Adipose tissue (tissue), 3 donors: ENCODE results near the gene CSF1. TPM values are rescaled to one million over a fixed set of nuclear protein-coding genes. Genes with fewer than 3 reads are reported as not detected.
"Not testable (repeated sequence)": the region's sequence is repeated elsewhere in the genome, so short reads cannot be mapped to it uniquely, and the experiment has no call there.

Experiments
- H3K27ac ChIP-seq: one replicate; pipeline ENCODE4 v1.5.1; 2013; ENCODE audit warnings: low read depth, low read length
- WGBS, 3 donors: extraction: QIAGEN DNeasy Blood & Tissue Kit; methylation state at CpG; one replicate each; pipeline ENCODE4 v1.1.7; 2013; 5-methylcytosine and 5-hydroxymethylcytosine counted together
- polyA plus RNA-seq, 3 donors: library from polyadenylated mRNA; stranded (reverse); fragments of 200-250 nt; gene quantifications; one replicate each; pipeline ENCODE4 v1.2.3, GENCODE V29; 2013
- donor health status: healthy with polysubstance abuse.
- donor health status: Bipolar disorder and iron deficiency.
- donor health status: healthy.

CSF1 gene, protein sequence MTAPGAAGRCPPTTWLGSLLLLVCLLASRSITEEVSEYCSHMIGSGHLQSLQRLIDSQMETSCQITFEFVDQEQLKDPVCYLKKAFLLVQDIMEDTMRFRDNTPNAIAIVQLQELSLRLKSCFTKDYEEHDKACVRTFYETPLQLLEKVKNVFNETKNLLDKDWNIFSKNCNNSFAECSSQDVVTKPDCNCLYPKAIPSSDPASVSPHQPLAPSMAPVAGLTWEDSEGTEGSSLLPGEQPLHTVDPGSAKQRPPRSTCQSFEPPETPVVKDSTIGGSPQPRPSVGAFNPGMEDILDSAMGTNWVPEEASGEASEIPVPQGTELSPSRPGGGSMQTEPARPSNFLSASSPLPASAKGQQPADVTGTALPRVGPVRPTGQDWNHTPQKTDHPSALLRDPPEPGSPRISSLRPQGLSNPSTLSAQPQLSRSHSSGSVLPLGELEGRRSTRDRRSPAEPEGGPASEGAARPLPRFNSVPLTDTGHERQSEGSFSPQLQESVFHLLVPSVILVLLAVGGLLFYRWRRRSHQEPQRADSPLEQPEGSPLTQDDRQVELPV
- polyA plus RNA-seq = 10 to 100 TPM; 10.6 to 82.1 (median 18.6) TPM

GRCh38 chr1:109910123-109910962 lies at the start of gene CSF1:
Gene CSF1 (plus strand): TSS chr1:109910849. CDS start chr1:109911024, 175 bp downstream.
- WGBS, 3 donors = 1 to 15% (median 1%) methylated on average over 36 to 45 of the region's 45 CpGs
- H3K27ac ChIP-seq = peak within 1 kb of the TSS; percentile 40

- WGBS, 3 donors = 86 to 94% (median 86%) methylated on average over 2 of the region's 2 CpGs
- not testable (repeated sequence) for H3K27ac ChIP-seq
These were observed 49.0 kb upstream of the CSF1 start for GRCh38 chr1:109861616-109862015.

DNA sequence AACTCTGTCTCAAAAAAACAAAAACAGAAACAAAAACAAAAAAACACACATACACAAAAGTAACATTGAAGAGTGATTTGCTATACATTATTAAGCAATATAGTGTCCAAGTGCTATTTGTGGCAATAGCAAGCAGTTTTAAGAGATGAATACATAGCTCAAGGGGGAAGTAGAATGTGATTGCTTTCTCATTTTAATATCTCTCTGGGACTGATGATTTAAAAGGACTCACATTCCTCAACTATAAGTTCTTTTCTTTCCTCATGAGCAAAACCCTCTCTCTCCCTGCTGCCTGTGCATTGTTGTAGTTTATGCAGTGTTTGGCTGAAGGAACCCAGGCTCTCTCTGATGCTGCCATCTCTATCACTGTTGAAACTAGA lies 47.0 kb upstream of the CSF1 start:
- H3K27ac ChIP-seq = no peak overlapping the region

- H3K27ac ChIP-seq = no peak overlapping the region
- 50 to 74% (median 61%) methylated on average over 5 of the region's 5 CpGs for WGBS, 3 donors
These were observed 46.4 kb upstream of the CSF1 start for GRCh38 chr1:109864047-109864822.

DNA sequence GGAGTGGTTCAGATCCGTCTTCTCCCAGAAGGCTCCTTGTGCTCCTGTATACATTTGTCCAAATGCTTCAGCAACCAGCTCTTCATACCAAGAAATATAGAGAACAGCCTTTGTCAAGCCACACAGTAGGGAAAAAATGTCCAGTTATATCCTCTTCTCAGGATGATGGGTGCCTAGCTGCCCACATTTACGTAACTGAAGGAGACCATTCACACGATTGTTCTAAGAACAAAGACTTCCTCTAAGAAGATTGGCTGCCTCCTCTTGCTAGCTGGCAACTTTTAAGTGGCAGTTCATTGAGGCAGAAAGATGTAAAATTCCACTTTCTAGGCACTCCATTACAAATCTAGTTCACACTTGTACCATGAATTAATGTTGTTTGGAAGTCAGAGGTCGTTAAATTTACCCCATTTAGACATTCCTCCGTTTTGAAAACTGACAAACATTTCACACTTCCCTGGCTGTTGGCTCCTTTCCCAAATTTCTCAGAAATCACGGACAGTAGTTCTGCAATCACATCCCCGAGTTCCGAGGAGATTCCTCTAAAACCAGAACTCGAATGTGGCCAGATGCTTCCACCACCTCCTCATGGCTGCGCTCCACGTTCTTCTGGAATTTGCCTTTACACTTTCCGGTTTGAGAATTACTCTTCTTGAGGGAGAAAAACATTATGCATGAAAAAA lies 45.6 kb upstream of the CSF1 start:
- no peak overlapping the region for H3K27ac ChIP-seq
- 49 to 70% (median 54%) methylated on average over 12 of the region's 12 CpGs for WGBS, 3 donors

DNA sequence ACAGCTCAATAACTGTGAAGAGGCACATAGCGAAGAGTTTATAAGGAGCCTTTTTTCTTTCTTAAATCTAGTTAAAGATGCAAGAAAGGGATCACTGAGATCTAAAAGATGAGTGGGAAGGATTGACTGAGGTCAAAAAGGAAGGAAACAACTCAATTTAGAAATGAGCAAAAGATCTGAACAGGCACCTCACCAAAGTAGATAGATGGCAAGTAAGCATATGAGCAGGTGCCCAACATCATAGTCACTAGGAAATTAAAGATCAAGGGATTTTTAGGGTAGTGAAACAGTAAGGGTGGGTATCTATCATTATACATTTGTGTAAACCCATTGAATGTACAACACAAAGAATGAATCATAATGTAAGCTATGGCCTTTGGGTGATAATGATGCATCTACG lies 44.6 kb upstream of the CSF1 start:
- 98 to 100% (median 100%) methylated on average over 2 of the region's 2 CpGs for WGBS, 3 donors
- no peak overlapping the region for H3K27ac ChIP-seq

- H3K27ac ChIP-seq = no peak overlapping the region
- WGBS, 3 donors = 34 to 70% (median 38%) methylated on average over 3 of the region's 3 CpGs
These were observed 37.1 kb upstream of the CSF1 start for GRCh38 chr1:109873278-109874175.

DNA sequence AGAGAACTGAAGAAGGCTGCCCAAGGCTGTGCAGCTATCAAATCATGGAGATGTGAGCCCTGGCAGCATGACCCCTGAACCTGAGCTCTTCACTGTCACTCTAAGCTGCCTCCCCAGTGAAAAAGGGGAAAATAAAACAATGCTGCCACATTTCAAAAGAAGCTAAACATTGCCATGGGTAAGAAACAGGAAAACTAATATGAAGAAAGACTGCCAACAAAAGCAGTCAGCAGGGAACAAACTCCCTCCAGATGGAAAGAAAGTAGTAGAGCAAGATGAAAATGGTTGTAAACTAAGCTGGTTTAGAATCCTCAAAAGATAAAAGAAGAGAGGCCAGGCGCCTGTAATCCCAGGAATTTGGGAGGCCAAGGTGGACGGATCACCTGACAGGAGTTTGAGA lies 36.2 kb upstream of the CSF1 start:
- 83 to 93% (median 90%) methylated on average over 2 of the region's 2 CpGs for WGBS, 3 donors
- no peak overlapping the region for H3K27ac ChIP-seq

DNA sequence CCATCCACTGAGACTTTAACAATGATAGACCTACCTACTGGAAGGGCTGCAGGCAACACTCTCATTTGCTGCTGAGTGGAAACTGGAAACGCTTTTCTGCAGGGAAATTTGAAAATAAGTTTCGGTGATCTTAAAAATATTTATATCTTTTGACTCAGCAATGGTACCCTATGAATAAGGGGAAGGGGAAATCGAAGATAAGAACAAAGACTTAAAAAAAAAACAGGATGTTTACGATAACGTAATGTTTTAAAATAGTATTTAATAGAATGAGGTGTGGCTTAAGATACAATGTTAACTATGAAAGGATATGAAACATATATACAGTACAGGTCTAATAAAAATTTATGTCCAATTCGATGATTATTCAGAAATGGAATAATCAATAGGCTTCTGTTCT lies 34.8 kb upstream of the CSF1 start:
- WGBS, 3 donors = 64 to 81% (median 74%) methylated on average over 6 of the region's 6 CpGs
- no peak overlapping the region for H3K27ac ChIP-seq

DNA sequence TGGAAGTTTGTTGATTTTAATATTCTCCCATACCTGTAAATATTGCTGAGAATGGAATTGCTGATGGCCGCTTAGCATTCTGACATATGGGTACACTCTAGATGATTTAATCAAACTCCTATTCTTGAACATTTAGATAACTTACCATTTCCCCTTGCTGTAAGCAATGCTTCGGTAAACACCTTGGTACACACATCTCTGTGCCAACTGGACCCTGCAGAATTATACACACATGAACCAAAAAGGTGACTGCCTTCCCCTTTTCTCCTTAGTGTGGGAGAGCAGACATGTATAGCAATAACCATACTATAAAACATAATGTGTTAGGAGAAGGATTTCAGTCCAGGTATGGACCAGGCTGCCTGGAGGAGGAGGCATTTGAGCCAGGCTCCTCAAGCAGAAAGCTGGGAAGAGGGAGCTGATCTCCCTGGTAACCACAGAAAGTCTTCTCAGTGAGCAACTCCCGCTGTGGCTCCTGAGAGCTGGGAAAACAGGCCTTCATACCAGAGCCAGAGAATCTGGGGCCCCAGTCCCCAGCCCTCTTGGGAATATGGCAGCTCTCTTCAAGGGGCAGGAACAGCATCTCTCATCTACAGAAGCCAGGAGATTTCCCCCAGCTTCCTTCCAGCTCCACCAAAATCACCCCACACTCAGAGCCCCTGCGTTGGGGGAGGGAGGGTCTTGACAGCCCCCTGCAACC lies 33.9 kb upstream of the CSF1 start:
- no peak overlapping the region for H3K27ac ChIP-seq
- 69 to 77% (median 74%) methylated on average over 4 of the region's 4 CpGs for WGBS, 3 donors

DNA sequence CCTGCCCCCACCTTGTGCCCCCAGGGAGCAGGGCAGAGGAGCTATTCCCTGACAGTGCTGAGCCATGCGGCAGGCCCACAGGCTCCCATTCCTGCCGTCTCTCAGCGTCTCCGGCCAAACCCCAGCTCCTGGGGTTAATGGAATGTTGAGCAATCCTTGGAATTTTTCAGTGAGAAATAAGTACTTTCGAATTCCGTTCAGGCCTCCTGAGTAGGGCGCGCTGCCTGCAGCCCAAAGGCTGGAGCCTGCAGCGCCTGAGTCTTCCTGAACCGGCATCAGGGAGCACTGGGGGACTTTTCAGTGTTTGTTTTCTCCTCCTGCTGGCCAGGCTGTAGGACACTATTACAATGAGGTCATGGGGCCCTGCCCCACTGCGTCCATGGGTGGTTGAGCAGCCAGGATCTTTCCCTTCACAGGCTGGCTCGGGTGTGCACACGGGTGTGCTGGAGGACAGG lies 33.3 kb upstream of the CSF1 start:
- H3K27ac ChIP-seq = no peak overlapping the region
- WGBS, 3 donors = 33 to 47% (median 43%) methylated on average over 13 of the region's 13 CpGs

DNA sequence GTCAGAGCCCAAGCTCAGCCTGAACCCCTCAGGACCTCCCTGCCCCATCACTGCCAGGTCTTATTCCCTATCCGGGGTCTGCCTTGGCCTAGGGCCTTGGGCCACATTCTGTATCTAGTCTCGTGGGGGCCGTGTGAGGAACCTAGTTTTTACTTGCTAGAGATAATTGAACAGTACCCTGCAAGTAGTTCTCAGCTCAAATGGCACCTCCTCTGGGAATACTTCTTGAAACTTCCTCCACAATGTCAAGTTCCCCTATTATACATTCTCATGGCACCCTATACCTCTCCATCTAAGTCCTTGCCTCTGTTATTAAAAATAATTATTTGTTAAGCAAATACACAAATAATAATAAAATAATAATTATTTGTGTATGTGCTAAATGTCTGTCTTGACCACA lies 32.9 kb upstream of the CSF1 start:
- no peak overlapping the region for H3K27ac ChIP-seq
- WGBS, 3 donors = 56 to 78% (median 58%) methylated on average over 3 of the region's 3 CpGs

GRCh38 chr1:109878531-109879104 lies 32.0 kb upstream of the CSF1 start:
- H3K27ac ChIP-seq = no peak overlapping the region
- WGBS, 3 donors = 79 to 85% (median 79%) methylated on average over 8 of the region's 8 CpGs

DNA sequence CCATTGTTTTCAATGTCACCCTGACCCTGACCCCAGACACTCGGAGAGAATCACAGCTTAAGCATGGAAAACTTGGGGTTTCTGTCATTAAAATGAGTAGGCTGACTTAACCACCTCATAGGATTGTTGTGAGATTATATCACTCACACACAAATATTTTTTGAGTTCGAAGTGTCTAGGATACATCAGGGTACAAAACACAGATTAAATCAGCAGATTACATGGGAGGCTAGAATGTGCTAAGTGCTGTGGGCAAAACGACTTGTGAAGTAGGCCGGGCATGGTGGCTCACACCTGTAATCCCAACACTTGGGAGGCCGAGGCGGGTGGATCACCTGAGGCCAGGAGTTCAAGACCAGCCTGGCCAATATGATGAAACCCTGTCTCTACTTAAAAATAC lies 31.3 kb upstream of the CSF1 start:
- WGBS, 3 donors = 80 to 90% (median 88%) methylated on average over 6 of the region's 6 CpGs
- H3K27ac ChIP-seq = not testable (repeated sequence)

DNA sequence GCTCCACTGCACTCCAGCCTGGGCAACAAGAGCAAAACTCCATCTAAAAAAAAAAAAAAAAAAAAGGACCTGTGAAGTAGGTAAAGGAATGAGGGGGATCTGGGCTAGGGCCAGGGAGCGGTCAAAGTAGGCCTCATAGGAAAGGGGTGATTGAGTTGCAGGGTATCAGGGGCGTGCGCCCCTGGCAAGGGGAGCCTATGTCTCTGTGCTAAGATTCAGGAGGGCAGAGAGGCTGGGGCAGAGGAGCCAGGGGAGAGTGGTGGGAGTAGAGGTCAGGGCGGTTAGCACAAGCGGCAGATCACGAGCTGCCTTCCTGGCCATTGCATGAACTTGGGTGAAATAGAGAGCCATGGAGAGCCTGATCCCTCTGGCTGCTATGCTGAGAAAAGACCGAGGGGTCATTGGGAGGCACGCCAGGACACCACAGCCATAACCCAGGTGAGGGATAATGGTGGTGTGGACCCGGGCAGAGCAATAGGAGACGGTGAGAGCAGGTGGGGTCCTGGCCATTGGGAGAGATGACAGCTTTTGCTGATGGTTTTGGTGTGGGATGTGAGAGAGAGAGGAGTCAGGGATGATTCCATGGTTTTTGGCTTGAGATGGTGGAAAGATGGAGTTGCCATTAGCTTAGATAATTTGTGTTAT lies 30.6 kb upstream of the CSF1 start:
- WGBS, 3 donors = 93 to 97% (median 93%) methylated on average over 10 of the region's 10 CpGs
- H3K27ac ChIP-seq = no peak overlapping the region
